OCI-M2 (cell line): ENCODE data around the gene BAG5.

Experiments used
- DNase-seq: peaks from one replicate; lab custom pipeline; 2025; ENCODE audit not compliant: unreplicated experiment; lab: John Stamatoyannopoulos, UW

BAG5 gene

DNA sequence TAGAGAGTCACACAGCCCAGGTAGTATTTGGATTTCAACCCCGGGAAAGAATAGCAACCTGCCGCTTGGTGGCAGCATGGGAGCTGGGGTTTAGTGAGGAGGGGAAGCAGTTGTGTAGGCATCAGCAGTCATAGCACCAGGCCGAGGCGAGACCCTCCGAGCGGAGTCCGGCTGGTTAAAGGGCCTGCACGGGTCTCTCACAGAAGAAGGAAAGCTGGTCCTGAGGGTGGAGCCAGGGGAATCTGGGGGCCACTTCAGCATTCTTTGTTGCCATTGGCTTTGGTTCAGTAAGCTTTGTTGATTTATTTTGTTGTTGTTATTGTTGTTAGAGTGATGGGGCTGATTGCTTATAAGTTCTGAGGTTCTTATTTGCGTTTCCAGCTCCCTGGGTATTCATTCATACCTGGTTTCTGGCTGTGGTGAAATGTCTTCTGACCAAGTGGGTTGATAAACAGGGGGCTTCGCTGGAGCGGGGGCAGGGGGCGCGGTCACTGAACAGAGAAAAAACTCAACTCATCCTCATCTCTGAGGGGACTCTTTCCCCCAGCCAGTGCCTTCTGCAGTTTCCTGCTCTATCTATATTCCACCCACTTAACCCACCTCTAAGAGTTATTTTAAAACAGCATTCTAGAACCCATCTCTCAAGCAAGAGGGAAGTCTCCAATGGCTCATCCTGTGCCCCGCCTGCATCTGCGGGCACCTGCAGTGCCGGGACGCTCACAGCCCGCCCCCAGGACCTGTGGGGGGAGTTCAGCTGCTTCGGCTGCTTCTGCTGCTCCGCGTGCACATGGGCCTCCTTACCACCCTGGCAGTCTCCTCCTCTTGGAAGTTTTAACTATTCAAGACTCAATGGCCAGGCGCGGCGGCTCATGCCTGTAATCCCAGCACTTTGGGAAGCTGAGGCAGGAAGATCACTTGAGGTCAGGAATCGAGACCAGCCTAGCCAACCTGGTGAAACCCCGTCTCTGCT is 51.4 kb downstream of the BAG5 start:
- no peak for DNase-seq

DNA sequence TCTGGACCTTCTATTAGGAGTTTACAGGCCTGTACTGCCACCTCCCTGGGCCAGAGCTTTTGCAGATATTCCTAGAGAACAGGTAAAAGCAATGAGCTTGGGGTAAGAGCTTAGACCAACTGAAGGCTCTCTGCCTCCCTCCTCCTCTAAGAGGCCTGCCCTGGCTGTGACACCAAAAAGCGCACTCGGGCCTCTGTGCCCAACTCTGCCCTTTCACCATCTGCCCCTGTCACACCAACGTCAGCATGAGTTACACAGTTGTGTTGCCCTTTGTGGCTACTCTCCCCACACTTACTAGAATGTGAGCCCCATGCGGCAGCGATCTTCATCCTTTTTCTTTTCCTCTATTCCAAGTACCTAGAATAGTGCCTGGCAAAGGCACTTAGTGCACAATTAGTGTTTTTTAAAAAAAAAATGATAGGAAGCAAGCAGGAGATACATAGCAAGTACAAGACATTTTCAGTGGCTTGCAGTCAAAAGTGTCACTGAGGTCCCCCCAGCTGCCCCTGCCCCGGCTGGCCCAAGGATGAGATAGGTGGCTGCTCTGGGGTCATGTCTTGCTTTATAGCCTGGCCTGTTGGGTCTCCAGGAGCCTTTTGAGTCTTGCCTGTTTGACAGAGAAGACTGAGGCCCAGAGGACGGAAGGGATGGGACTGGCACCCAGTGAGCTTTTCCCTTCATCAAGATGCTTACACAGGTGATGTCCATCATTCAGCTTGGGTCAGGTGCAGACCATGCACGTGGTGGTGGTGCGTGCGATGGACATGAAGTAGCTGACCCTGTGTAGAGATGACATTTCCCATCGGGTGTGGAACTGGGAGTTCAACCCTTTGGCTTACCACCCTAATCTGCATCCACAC is 52.4 kb downstream of the BAG5 start:
- no peak for DNase-seq

DNA sequence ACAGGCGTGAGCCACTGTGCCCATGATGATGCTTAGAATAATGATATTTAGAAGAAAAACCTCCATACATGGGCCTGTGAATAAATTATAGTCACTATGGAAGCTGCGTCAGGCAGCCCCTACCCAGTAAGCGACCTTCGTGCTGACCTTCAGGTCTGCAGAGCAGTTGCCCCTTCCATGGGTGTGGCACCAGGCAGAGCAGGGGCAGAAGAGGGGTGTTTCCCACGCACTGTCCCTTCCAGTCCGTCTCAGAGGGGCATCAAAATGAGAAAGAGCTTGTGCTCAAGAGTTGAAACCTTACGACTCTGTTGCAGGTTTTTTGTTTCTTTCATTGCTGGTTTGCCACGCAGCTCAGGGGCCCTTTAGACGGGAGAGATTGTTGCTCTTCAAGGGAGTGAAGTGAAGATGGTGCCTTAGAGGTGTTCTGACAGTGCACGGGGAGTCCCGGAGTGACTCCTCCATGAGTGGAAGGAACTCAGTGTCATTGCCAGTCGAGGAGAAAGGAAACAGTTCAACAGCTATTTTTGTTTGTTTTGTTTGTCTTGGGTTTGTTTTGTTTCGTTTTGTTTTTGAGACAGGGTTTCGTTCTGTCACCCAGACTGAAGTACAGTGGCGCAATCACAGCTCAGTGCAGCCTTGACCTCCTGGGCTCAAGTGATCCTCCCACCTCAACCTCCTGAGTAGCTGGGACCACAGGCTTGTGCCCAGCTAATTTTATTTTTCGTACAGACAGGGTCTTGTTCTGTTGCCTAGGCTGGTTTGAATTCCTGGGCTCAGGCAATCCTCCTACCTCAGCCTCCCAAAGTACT is 53.7 kb downstream of the BAG5 start:
- DNase-seq = no peak

DNA sequence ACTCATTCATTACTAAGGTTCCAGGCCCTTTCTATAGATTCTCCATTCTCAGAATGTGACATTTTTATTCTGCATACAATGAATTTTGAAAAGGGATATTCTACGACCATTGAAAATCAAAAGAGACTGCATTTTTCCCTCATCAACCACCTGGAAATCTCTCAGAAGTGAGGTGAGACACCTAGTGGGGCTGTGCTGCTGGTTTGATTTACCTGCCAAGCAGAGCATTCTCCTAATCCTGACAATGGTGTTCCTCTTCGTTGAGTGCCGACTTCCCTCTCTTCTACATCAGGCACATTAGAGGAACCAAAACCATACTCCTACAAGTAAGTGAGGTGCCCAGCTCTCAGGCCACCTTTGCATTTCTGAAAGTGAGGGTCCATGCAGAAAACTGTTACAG is 54.7 kb downstream of the BAG5 start:
- DNase-seq = no peak
